HepG2 (cell line): Measurements from ENCODE around the gene SETD1A. TPM values are rescaled to one million over a fixed set of nuclear protein-coding genes. Genes with fewer than 3 reads are reported as not detected.
A peak's percentile ranks its signal among the peaks of the same experiment; 100 is the strongest.

ENCODE experiments used
- CENPT ChIP-seq: sonication (generic); formaldehyde crosslinking; IDR thresholded peaks from 2 replicates; pipeline ENCODE4 v1.8.0; 2022; ENCODE audit warnings: low read depth, mild to moderate bottlenecking, moderate library complexity, missing genetic modification reagents
- CHD4 ChIP-seq: fragments of 200-600 bp; sonication (generic); IDR thresholded peaks from 2 replicates; pipeline ENCODE4 v1.7.0; 2017; ENCODE audit warnings: mild to moderate bottlenecking, low read length, borderline replicate concordance
- DMTF1 ChIP-seq: sonication (generic); formaldehyde crosslinking; IDR thresholded peaks from 2 replicates; pipeline ENCODE4 v1.4.0; 2020; ENCODE audit warnings: mild to moderate bottlenecking, missing genetic modification reagents
- EP300 ChIP-seq, 3 experiments: sonication (generic) in 1 of 3; formaldehyde crosslinking in 1 of 3; IDR thresholded peaks; 2 replicates each; pipeline versions ENCODE4 v1.5.1 to v1.6.1; 2011 to 2020; ENCODE audit warnings: low read depth in 2 of 3, low read length in 2 of 3, borderline replicate concordance in 1 of 3, improper control_type of control experiment in 1 of 3, mild to moderate bottlenecking in 1 of 3, missing genetic modification reagents in 1 of 3, moderate library complexity in 1 of 3
- KLF12 ChIP-seq: sonication (generic); formaldehyde crosslinking; IDR thresholded peaks from 2 replicates; pipeline ENCODE4 v1.4.0; 2020; ENCODE audit warnings: missing genetic modification reagents, borderline replicate concordance
- KLF16 ChIP-seq, 2 experiments: sonication (generic) in 1 of 2; formaldehyde crosslinking in 1 of 2; IDR thresholded peaks; 2 replicates each; pipeline versions ENCODE4 v1.6.1 to v1.8.0; 2016 to 2023; ENCODE audit warnings: missing genetic modification reagents in 2 of 2, missing compliant biosample characterization in 1 of 2
- NFATC3 ChIP-seq: sonication (generic); formaldehyde crosslinking; IDR thresholded peaks from 2 replicates; pipeline ENCODE4 v1.5.1; 2020; ENCODE audit warnings: mild to moderate bottlenecking, missing genetic modification reagents
- NONO ChIP-seq, 2 experiments: fragments of 450-650 bp in 1 of 2; sonication (generic) in 1 of 2; formaldehyde crosslinking in 1 of 2; IDR thresholded peaks in 1 of 2; conservative IDR thresholded peaks in 1 of 2; 2 replicates each; pipeline versions ENCODE4 v1.6.1 to v1.8.0; 2017 to 2022; ENCODE audit warnings: mild to moderate bottlenecking in 1 of 2, missing genetic modification reagents in 1 of 2, moderate library complexity in 1 of 2
- PATZ1 ChIP-seq: sonication (generic); formaldehyde crosslinking; IDR thresholded peaks from 2 replicates; pipeline ENCODE4 v1.4.0; 2020; ENCODE audit warnings: missing genetic modification reagents
- SP5 ChIP-seq: IDR thresholded peaks from 2 replicates; pipeline ENCODE4 v1.6.1; 2016; ENCODE audit warnings: low read depth, borderline replicate concordance
- SRSF4 ChIP-seq: fragments of 200-400 bp; formaldehyde crosslinking; IDR thresholded peaks from one replicate; pipeline ENCODE4 v1.6.1; 2018; ENCODE audit warnings: mild to moderate bottlenecking, low read depth, low read length, moderate library complexity; ENCODE audit not compliant: poor library complexity, severe bottlenecking
- ZBTB20 ChIP-seq: sonication (generic); formaldehyde crosslinking; IDR thresholded peaks from 2 replicates; pipeline ENCODE4 v1.8.1; 2023; ENCODE audit warnings: missing genetic modification reagents, low read depth, mild to moderate bottlenecking, borderline replicate concordance
- ZBTB7B ChIP-seq: sonication (generic); formaldehyde crosslinking; IDR thresholded peaks from 2 replicates; pipeline ENCODE4 v1.4.0; 2020; ENCODE audit warnings: missing genetic modification reagents
- ZNF430 ChIP-seq: sonication (generic); formaldehyde crosslinking; IDR thresholded peaks from 2 replicates; pipeline ENCODE4 v1.9.0; 2021; ENCODE audit warnings: mild to moderate bottlenecking, missing genetic modification reagents
- ZNF501 ChIP-seq: sonication (generic); formaldehyde crosslinking; IDR thresholded peaks from 2 replicates; pipeline ENCODE4 v1.5.1; 2020; ENCODE audit warnings: mild to moderate bottlenecking, moderate library complexity, missing genetic modification reagents
- ZNF580 ChIP-seq: IDR thresholded peaks from 2 replicates; pipeline ENCODE4 v1.6.1; 2016; ENCODE audit warnings: low read depth, borderline replicate concordance
- ZNF619 ChIP-seq: sonication (generic); formaldehyde crosslinking; IDR thresholded peaks from 2 replicates; pipeline ENCODE4 v1.4.0; 2020; ENCODE audit warnings: mild to moderate bottlenecking, missing genetic modification reagents
- ZNF652 ChIP-seq: IDR thresholded peaks from 2 replicates; pipeline ENCODE4 v1.6.1; 2016; ENCODE audit warnings: low read depth, borderline replicate concordance
- ZNF768 ChIP-seq: sonication (generic); formaldehyde crosslinking; IDR thresholded peaks from 2 replicates; pipeline ENCODE4 v1.4.0; 2020; ENCODE audit warnings: missing genetic modification reagents
- ZSCAN9 ChIP-seq: IDR thresholded peaks from 2 replicates; pipeline ENCODE4 v1.6.1; 2016; ENCODE audit warnings: borderline replicate concordance
- polyA plus RNA-seq, 8 experiments: library from polyadenylated mRNA; depleted of rRNA in 3 of 8; stranded (reverse) in 7 of 8; unstranded in 1 of 8; fragments of >200 nt; fragmentation: Illumina TruSeq in 4 of 8; extraction: Trizol in 4 of 8; gene quantifications; 2 replicates each; pipeline versions ENCODE4 v1.2.1 to v1.2.3, GENCODE V29; 2011 to 2016; ENCODE audit warnings: low read depth in 4 of 8, missing spikeins in 1 of 8, mixed read lengths in 1 of 8; ENCODE audit not compliant: insufficient read depth in 1 of 8
- total RNA-seq, 5 experiments: library from RNA; depleted of rRNA; stranded (reverse); fragments of >200 nt; fragmentation: Illumina TruSeq; extraction: Trizol; gene quantifications; 2 replicates each; pipeline ENCODE4 v1.2.3, GENCODE V29; 2016; ENCODE audit warnings: low read depth in 1 of 5

The SETD1A gene
- total and polyA plus RNA-seq, 2 of the 13 experiments (the other 11 are each of a cell fraction or from before 2014, with no cell fraction given) = 3.8 to 5.6 TPM

- TF ChIP-seq ZBTB20 (CRISPR knock-in tag) (no peak), SRSF4 (no peak), ZNF652 (CRISPR knock-in tag) (no peak), PATZ1 (CRISPR knock-in tag) (peak; percentile 33; the same call in 1 of the 2 replicates), NONO (IDR thresholded peaks at IDR 0.05) (no peak), NONO (CRISPR knock-in tag; conservative IDR thresholded peaks at IDR 0.05) (no peak), ZNF580 (CRISPR knock-in tag) (no peak), CHD4 (no peak), ZNF501 (CRISPR knock-in tag) (no peak), ZNF619 (no peak), SP5 (CRISPR knock-in tag) (peak; percentile 42; the same call in 1 of the 2 replicates), ZSCAN9 (CRISPR knock-in tag) (no peak), ZBTB7B (CRISPR knock-in tag) (no peak), KLF16 (CRISPR knock-in tag; IDR thresholded peaks at IDR 0.05) (no peak), EP300 (IDR thresholded peaks at IDR 0.05; ENCODE audit: low read depth in 2 of 2, low read length in 2 of 2) (no peak), EP300 (CRISPR knock-in tag; IDR thresholded peaks at IDR 0.05; ENCODE audit: borderline replicate concordance) (0 out of 2 replicates have a peak, but pooled peaks have one; percentile 23), DMTF1 (CRISPR knock-in tag) (no peak), ZNF430 (no peak), KLF12 (no peak), ZNF768 (CRISPR knock-in tag) (no peak), NFATC3 (CRISPR knock-in tag) (no peak), CENPT (CRISPR knock-in tag) (0 out of 2 replicates have a peak, but pooled peaks have one; percentile 68)
These were observed 28.8 kb downstream of the SETD1A start (continued) for GRCh38 chr16:30986129-30986991.
